Central memory CD8-positive, alpha-beta T cell (primary cell): ENCODE results near the gene SDHC.
A peak's percentile ranks its signal among the peaks of the same experiment; 100 is the strongest.

Source experiments
- ATAC-seq: fragments of 150-1000 bp; cut with Tn5 transposase; replicated peaks from 2 replicates; pipeline ENCODE4 v1.10.0; 2022; ENCODE audit warnings: mild to moderate bottlenecking, moderate FRiP score, moderate number of reproducible peaks; ENCODE audit not compliant: poor library complexity, severe bottlenecking; ENCODE audit errors: extremely low read depth
- DNase-seq, 2 donors: peaks; one replicate each; pipeline ENCODE4 v3.0.0; 2021; ENCODE audit warnings: low spot score in 2 of 2
- H3K27ac Mint-ChIP-seq: one replicate; pipeline ENCODE4 v1.8.0; 2022; ENCODE audit warnings: low read depth, mild to moderate bottlenecking, moderate library complexity, mixed read lengths
- H3K27me3 Mint-ChIP-seq: one replicate; pipeline ENCODE4 v1.8.0; 2022; ENCODE audit warnings: mixed read lengths
- H3K36me3 Mint-ChIP-seq: one replicate; pipeline ENCODE4 v1.8.0; 2022; ENCODE audit warnings: mild to moderate bottlenecking, moderate library complexity, mixed read lengths; ENCODE audit not compliant: insufficient read depth
- H3K4me1 Mint-ChIP-seq: one replicate; pipeline ENCODE4 v1.8.0; 2022; ENCODE audit warnings: mixed read lengths
- H3K4me3 Mint-ChIP-seq: one replicate; pipeline ENCODE4 v1.8.0; 2022; ENCODE audit warnings: mild to moderate bottlenecking, moderate library complexity, mixed read lengths
- H3K9me3 Mint-ChIP-seq: one replicate; pipeline ENCODE4 v1.8.0; 2022; ENCODE audit warnings: mixed read lengths

Gene SDHC

DNA sequence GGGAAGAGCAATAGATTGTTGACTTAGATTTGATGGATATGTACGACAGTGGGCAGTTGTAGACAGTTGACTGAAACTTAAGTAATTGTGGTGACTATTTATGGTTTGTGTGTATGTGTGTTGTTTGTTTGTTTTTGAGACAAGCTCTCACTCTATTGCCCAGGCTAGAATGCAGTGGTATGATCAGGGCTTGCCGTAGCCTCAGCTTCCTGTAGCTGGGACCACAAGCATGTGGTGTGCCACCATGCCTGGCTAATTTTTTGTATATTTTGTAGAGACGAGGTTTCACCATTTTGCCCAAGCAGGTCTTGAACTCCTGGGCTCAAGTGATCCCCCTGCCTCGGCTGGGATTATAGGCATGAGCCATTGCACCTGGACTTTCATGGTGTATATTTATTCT, 9.8 kb downstream of the SDHC start:
- ATAC-seq (peak; percentile 95), DNase-seq (no peak)
- peak overlapping the region; percentile 74 for H3K27ac Mint-ChIP-seq
- peaks cover 6% of the 10 kb centered on the region for H3K4me1 Mint-ChIP-seq
- H3K27me3 Mint-ChIP-seq = no peaks in the 10 kb centered on the region
- H3K9me3 Mint-ChIP-seq = no peaks in the 10 kb centered on the region
- H3K36me3 Mint-ChIP-seq = peaks cover 39% of the 10 kb centered on the region
- peak overlapping the region; percentile 21 for H3K4me3 Mint-ChIP-seq

DNA sequence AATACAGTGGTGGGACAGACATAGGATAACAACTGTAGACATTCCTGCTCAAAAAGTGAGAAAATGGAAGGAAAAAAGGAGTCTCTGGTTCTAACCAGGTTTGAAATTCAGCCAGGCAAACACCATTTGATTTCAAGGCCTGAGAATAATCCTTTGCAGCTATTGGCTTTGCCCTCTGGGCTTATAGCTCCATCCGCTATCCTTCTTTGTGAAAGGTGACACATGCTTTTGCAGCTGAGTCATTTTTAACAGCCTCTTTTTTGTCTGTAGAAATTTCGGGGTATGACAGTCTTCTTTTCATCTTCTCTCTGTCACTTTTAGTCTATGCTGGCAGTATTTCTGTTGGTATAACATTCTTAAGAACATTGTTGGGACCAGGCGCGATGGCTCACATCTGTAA, 16.2 kb downstream of the SDHC start:
- Mint-ChIP-seq H3K27me3 (no peaks in the 10 kb centered on the region), H3K4me3 (no peak overlapping the region), H3K36me3 (peaks cover 70% of the 10 kb centered on the region), H3K9me3 (no peaks in the 10 kb centered on the region), H3K27ac (no peak overlapping the region), H3K4me1 (peaks cover 5% of the 10 kb centered on the region)
- DNase-seq = no peak
- ATAC-seq = no peak

DNA sequence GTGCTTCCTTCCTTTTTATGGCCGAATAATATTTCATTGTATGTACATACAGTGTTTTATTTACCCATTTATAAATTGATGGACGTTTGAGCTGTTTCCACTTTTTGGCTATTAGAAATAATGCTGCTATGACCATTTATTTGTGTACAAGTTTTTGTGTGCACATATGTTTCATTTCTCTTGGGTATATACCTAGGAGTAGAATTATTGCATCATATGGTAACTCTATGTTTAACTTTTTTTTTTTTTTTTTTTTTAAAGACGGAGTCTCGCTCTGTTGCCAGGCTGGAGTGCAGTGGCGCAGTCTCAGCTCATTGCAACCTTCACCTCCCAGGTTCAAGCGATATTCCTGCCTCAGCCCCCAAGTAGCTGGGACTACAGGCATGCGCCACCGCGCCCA, 19.0 kb downstream of the SDHC start:
- no peak for ATAC-seq
- no peak overlapping the region for H3K27ac Mint-ChIP-seq
- no peaks in the 10 kb centered on the region for H3K9me3 Mint-ChIP-seq
- H3K4me1 Mint-ChIP-seq = peaks cover 5% of the 10 kb centered on the region
- H3K27me3 Mint-ChIP-seq = no peaks in the 10 kb centered on the region
- no peak for DNase-seq
- H3K36me3 Mint-ChIP-seq = peaks cover 56% of the 10 kb centered on the region
- H3K4me3 Mint-ChIP-seq = no peak overlapping the region

DNA sequence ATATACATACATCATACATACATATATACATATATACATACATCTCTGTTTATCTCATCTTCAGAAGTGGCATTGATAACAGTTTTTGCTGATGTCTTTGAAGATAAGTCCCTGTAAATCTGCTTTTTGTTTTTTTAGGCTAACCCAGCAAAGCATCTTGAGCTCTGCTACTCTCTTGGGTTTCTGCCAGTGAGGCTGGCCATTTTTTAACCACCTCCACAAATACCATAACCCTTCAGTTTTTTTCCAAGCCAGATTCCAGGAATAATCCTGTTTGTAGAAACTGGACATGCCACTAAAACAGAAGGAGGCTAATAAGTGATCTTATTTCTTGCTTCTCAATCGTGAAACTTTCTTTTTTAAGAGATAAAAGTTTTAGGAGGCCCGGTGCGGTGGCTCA, 21.6 kb downstream of the SDHC start:
- Mint-ChIP-seq H3K4me1 (peaks cover 5% of the 10 kb centered on the region), H3K4me3 (no peak overlapping the region), H3K9me3 (no peaks in the 10 kb centered on the region), H3K36me3 (peaks cover 57% of the 10 kb centered on the region), H3K27ac (no peak overlapping the region), H3K27me3 (no peaks in the 10 kb centered on the region)
- ATAC-seq = no peak
- DNase-seq = no peak

DNA sequence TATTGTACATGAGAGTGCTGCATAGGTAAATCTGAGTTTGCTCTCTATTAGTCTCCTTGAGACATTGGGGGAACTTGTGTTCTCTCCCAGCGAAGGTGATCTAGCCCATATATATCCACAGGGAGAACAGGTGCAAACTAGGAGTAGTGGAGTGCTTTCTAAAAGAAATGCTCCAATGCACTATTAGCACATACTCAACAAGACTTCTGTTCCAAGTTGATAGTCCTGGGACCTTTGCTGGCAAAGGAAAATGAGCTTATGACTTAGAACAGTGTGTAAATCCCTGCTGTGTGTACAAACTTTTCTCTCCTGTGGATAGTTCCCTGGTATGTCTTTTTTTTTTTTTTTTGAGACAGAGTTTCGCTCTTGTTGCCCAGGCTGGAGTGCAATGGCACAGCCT, 28.0 kb downstream of the SDHC start:
- Mint-ChIP-seq H3K27ac (no peak overlapping the region), H3K27me3 (no peaks in the 10 kb centered on the region), H3K9me3 (no peaks in the 10 kb centered on the region), H3K4me3 (no peak overlapping the region), H3K36me3 (peaks cover 35% of the 10 kb centered on the region), H3K4me1 (peaks cover 6% of the 10 kb centered on the region)
- DNase-seq (no peak), ATAC-seq (no peak)

DNA sequence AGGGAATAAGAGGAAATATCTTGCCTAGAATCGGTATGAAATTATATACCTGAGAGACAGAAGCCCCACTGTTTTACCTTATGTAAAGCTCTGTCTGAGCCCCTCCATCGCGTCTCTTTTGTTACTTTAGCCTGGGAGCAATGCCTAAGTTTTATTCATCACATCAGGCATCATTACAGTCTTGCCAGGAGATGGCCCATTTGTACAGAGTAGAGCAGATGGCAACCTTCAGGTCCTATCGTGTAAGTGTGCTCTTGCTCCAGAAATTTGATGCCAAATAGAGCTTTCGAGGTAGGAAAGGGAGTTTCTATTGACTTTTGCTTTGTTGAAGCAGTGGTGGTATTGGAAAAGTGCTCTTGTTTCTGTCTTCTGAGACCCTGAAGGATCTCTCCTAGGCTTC, 28.6 kb downstream of the SDHC start:
- DNase-seq = no peak
- Mint-ChIP-seq H3K27ac (no peak overlapping the region), H3K9me3 (no peaks in the 10 kb centered on the region), H3K36me3 (peaks cover 35% of the 10 kb centered on the region), H3K27me3 (no peaks in the 10 kb centered on the region), H3K4me1 (peaks cover 6% of the 10 kb centered on the region), H3K4me3 (no peak overlapping the region)
- no peak for ATAC-seq

DNA sequence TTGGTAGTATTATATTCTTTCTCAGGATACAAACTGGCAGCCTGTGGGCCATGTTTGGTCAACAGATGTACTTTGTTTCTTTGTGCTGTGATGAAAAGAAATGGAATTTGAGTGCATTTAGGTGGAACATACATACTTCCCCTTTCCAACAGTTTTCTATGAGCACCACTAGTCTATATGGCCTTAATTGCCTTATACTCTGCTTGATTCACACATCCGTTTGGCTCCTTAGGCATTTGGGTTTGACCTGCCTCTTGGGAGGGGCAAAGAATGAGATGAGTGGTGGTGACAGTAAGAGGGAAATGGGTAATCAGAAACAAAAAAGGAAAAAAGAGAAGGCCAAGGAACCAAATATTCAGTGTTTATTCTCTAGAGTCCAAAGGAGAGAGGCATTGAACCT, 36.5 kb downstream of the SDHC start:
- DNase-seq (no peak), ATAC-seq (no peak)
- H3K36me3 Mint-ChIP-seq = peaks cover 15% of the 10 kb centered on the region
- no peak overlapping the region for H3K4me3 Mint-ChIP-seq
- no peak overlapping the region for H3K27ac Mint-ChIP-seq
- H3K27me3 Mint-ChIP-seq = no peaks in the 10 kb centered on the region
- H3K4me1 Mint-ChIP-seq = no peaks in the 10 kb centered on the region
- H3K9me3 Mint-ChIP-seq = no peaks in the 10 kb centered on the region

DNA sequence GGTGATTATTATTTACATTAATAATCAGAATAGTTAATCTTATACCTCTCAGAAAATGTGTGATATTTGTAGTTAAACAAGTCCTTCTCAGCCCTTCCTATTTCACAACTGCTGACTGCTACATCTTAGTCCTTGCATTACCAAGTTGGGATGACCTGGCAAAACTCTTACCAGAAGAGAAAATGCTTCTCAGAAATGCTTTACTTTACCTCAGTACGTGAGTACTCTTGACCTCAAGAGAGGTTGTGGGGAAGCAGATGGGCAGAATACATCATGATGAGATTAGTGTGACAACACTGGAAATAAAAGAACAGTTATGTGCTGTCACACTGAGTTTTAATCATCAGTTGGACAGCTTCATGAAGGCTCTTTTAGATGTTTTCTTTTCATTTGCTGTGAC, 37.3 kb downstream of the SDHC start:
- ATAC-seq (no peak), DNase-seq (no peak)
- Mint-ChIP-seq H3K9me3 (no peaks in the 10 kb centered on the region), H3K27ac (no peak overlapping the region), H3K4me1 (no peaks in the 10 kb centered on the region), H3K4me3 (no peak overlapping the region), H3K27me3 (no peaks in the 10 kb centered on the region), H3K36me3 (peaks cover 18% of the 10 kb centered on the region)

DNA sequence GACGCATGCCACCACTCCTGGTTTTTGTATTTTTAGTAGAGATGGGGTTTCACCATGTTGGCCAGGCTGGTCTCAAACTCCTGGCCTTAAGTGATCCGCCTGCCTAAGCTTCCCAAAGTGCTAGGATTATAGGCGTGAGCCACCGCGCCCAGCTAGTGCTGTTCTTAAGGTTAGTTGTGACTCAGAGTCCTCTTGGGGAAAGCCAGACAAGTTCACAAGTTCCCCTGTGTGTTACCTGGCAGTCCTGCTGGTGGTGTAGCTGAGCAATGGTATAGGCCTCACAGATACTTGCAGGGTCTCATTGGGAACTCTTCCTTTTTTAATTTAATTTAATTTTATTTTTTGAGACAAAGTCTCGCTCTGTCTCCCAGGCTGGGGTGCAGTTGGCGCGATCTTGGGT, 42.9 kb downstream of the SDHC start:
- Mint-ChIP-seq H3K9me3 (no peaks in the 10 kb centered on the region), H3K4me1 (no peaks in the 10 kb centered on the region), H3K27me3 (no peaks in the 10 kb centered on the region), H3K4me3 (no peak overlapping the region), H3K36me3 (peaks cover 36% of the 10 kb centered on the region), H3K27ac (no peak overlapping the region)
- ATAC-seq (no peak), DNase-seq (no peak)

DNA sequence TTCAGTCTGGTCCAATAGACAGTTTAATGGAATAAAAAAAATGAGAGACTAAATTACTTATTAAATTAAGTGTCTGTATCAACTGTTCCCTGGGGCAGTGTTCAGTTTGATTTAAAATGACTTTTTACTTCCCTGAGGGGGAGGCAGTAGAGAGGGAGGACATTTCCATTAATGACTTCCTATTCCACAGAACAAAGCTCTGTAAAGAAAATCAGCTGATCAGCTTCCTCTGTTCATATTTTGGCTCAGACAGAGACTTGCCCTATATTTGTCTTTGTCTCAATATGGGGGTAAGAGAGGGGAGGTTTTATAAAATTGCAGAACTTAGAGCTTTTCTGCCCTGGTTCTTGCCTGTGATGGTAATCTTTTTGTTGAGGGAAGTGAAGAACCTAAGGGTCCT, 45.1 kb downstream of the SDHC start:
- no peaks in the 10 kb centered on the region for H3K9me3 Mint-ChIP-seq
- DNase-seq (no peak), ATAC-seq (no peak)
- no peak overlapping the region for H3K27ac Mint-ChIP-seq
- no peak overlapping the region for H3K4me3 Mint-ChIP-seq
- peaks cover 45% of the 10 kb centered on the region for H3K36me3 Mint-ChIP-seq
- H3K27me3 Mint-ChIP-seq = no peaks in the 10 kb centered on the region
- H3K4me1 Mint-ChIP-seq = no peaks in the 10 kb centered on the region

DNA sequence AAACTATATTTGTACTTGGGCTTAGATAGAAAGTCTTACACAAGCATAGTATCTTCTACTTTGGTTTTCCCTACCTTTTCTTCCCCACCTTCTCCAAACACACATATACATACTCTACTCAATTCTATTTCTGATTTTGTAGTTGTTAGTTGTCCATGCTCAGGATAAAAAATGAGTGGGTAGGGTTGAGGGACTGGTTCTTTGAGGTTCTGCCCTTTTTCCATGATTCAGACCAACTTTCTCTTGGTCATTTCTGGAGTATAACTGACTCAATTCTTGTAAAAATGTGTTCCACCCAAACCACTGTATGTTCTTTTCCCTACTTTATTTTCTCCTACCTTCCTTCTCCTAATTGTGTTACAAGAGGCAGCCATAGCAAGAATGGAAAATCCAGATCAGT, 50.2 kb downstream of the SDHC start:
- Mint-ChIP-seq H3K27ac (peak overlapping the region; percentile 75), H3K4me3 (no peak overlapping the region), H3K4me1 (peaks cover 7% of the 10 kb centered on the region), H3K36me3 (peaks cover 25% of the 10 kb centered on the region), H3K27me3 (no peaks in the 10 kb centered on the region), H3K9me3 (no peaks in the 10 kb centered on the region)
- DNase-seq (no peak), ATAC-seq (no peak)

DNA sequence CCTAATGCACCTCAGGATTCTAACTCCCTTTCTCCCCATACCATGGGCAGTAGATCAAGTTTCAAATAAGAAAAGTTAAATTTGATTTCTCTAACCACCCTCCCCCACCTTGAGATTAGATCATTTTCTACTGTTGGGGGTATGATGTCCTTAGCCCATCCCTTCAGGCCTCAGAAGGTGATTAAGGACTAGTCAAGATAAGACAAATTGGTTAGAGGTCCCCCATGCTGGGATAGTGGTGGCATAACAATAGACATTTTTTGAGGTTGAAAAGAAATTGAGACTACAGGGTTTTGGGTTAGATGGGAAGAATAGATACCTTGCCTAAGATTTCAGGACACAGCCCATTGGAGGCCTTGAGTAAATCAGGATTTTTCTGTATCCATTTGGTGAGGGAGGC, 51.0 kb downstream of the SDHC start:
- no peak for ATAC-seq
- Mint-ChIP-seq H3K36me3 (peaks cover 22% of the 10 kb centered on the region), H3K4me1 (peaks cover 7% of the 10 kb centered on the region), H3K27ac (peak overlapping the region; percentile 75), H3K4me3 (no peak overlapping the region), H3K9me3 (no peaks in the 10 kb centered on the region), H3K27me3 (no peaks in the 10 kb centered on the region)
- no peak for DNase-seq

DNA sequence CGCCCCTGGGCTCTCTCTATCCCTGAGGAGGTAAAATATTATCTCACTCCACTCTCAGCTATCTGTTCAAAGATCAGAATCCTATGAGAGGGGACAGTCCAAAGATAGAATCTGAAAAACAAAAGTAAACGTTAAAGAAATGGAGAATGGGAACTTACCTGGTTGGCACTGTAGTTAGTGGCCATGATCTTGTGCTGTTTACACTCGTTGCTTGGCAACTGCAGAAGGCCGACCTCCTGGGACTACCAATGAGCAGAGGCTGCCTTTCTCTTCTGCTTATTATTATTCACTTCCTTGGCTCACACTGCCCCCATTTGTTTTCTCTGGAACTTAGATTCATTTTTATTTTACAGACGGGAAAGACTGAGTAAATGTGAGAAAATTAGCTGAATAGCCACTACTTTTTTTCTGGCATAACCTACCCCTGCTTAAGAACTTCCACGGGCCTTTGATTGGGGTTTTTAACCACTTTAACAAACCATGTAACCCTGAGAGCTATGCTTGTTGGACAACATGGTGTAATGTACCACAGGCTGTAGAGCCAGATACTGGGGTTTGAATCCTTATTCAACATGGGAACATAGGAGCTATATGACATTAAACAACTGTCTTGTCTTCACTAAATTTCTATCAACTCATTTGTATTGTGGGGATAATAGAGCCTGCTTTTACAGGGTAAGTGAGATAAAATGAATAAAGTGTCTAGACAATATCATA, 53.7 kb downstream of the SDHC start, which contains the start of gene CFAP126:
Gene CFAP126 (minus strand): TSS at position 193 of the 717 bp plus-strand sequence. CDS start 8 bp downstream, at position 185.
- Mint-ChIP-seq H3K27ac (peak within 1 kb of the TSS; percentile 77), H3K4me1 (peaks cover 7% of the 10 kb centered on the region), H3K4me3 (no peak within 1 kb of the TSS), H3K36me3 (peaks cover 10% of the 10 kb centered on the region), H3K27me3 (no peaks in the 10 kb centered on the region), H3K9me3 (no peaks in the 10 kb centered on the region)
- peak in 1 of 2 donors; percentile 51 for DNase-seq
- peak; percentile 100 for ATAC-seq
